Lower leg skin (tissue), 4 donors: ENCODE measurements around the gene SDHAF2. TPM values are rescaled to one million over a fixed set of nuclear protein-coding genes. Genes with fewer than 3 reads are reported as not detected.
"Not testable (repeated sequence)": the region's sequence is repeated elsewhere in the genome, so short reads cannot be mapped to it uniquely, and the experiment has no call there.

ENCODE experiments used
- DNase-seq, 2 donors: peaks; one replicate each; pipeline ENCODE4 v3.0.0-alpha.2; 2019; ENCODE audit warnings: low spot score in 2 of 2
- H3K4me3 ChIP-seq: fragments of 200-600 bp; sonication (generic); 2 replicates; pipeline ENCODE4 v1.5.1; 2017; ENCODE audit warnings: mild to moderate bottlenecking, low read depth; ENCODE audit not compliant: poor library complexity, severe bottlenecking
- POLR2A ChIP-seq, 2 donors: fragments of 450-650 bp; IDR thresholded peaks; one replicate each; pipeline ENCODE4 v1.6.1; 2016 to 2017; ENCODE audit warnings: antibody characterized with exemption in 2 of 2, mild to moderate bottlenecking in 1 of 2, moderate library complexity in 1 of 2
- WGBS, 2 donors: methylation state at CpG; one replicate each; pipeline ENCODE4 v1.1.5; 2018; 5-methylcytosine and 5-hydroxymethylcytosine counted together
- intact Hi-C: fragments of 100-400 bp; cut with DNase I; formaldehyde crosslinking; loops from one replicate; pipeline ENCODE4 v1.15.0; 2023; ENCODE audit warnings: low total_unique reads
- total RNA-seq, 4 donors: library from RNA; depleted of rRNA; stranded (reverse); fragments of >200 nt; gene quantifications; one replicate each; pipeline ENCODE4 v1.1.0, GENCODE V29; 2016
- TF ChIP-seq, protein P1 (sequence below), 3 donors: fragments of 450-650 bp; IDR thresholded peaks; one replicate each; pipeline ENCODE4 v1.5.1; 2016; ENCODE audit warnings: antibody characterized with exemption in 3 of 3, mild to moderate bottlenecking in 3 of 3, moderate library complexity in 2 of 3

The SDHAF2 gene
- total RNA-seq = 10 to 100 TPM; 24.2 to 32.8 (median 28.5) TPM

DNA sequence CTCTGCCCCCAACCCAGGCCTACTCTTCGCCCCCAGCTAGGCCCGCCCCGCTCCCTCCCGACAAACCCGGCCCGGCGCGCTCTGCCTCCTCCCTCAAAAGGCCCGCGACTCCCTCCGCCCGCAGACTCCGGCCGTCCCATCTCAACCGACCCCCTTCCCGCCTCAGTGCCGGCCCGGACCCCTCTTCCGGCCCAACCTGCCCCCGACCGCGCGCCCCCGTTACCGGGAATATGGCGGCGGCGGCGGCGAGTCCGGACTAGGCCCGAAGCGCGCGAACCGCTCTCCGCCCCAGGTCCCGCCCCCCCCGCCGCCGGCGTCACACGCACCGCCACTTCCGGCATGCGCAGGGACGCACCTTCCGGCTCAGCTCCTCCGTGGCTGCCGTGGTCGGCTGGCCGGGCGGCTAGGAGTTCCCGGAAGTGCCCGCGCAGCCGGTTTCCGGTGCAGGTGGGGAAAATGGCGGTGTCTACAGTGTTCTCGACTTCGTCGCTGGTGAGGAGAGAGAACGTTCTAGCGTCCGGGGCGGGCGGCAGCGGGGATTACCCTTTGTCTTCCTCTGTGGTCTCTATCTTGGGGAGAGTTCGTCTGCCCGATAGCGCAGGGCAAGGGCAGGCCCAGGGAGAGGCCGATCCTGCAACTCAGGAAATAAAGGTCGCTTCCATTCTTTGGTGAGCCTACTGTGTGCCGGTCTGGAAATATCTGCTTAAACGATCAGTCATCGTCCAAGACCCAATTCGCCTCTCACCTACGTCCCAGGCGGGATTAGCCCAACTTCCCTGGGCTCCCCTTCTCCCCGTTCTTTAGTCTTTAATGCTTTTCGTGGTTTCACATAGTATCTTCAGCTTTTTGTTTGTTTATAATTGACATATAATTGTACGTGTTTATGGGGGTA lies at the start of gene SDHAF2, which contains the start of gene CPSF7:
SDHAF2 (plus strand) TSS at position 434 of the 892 bp plus-strand sequence; CDS start at position 457, 23 bp downstream.
CPSF7 (minus strand) TSS at position 285 of the 892 bp plus-strand sequence. CDS start 740 bp downstream, outside the sequence.
- intact Hi-C loops = no loop called here
- WGBS, 2 donors = 0 to 1% methylated on average over 51 to 80 of the region's 82 CpGs
- TF ChIP-seq POLR2A (IDR thresholded peaks at IDR 0.05) = peak in 1 of 2 donors; percentile 4
- TF ChIP-seq, protein P1, sequence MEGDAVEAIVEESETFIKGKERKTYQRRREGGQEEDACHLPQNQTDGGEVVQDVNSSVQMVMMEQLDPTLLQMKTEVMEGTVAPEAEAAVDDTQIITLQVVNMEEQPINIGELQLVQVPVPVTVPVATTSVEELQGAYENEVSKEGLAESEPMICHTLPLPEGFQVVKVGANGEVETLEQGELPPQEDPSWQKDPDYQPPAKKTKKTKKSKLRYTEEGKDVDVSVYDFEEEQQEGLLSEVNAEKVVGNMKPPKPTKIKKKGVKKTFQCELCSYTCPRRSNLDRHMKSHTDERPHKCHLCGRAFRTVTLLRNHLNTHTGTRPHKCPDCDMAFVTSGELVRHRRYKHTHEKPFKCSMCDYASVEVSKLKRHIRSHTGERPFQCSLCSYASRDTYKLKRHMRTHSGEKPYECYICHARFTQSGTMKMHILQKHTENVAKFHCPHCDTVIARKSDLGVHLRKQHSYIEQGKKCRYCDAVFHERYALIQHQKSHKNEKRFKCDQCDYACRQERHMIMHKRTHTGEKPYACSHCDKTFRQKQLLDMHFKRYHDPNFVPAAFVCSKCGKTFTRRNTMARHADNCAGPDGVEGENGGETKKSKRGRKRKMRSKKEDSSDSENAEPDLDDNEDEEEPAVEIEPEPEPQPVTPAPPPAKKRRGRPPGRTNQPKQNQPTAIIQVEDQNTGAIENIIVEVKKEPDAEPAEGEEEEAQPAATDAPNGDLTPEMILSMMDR (IDR thresholded peaks at IDR 0.05) = peak in 1 of 3 donors; percentile 8
- DNase-seq = peak; percentile 95 to 99
- H3K4me3 ChIP-seq = peak within 1 kb of the TSS; percentile 74

DNA sequence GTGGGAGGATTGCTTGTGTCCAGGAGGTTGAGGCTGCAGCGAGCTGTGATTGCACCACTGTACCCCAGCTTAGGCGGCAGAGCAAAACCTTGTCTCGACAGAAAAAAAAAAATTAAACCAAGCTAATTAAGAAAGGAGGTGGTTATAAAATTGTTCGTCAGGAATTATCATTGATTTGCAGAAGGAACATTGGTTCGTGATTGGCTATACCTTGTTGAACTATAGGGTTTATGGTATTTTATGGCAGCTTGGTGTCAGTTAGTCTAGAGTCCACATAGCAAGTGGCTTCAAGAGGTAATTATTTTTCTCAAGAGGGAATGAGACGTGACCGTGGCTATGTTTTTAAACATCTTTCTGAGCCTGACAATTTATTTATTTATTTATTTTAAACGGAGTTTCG lies 49.0 kb upstream of the SDHAF2 start:
- no peak for DNase-seq
- no peak for TF ChIP-seq POLR2A (IDR thresholded peaks at IDR 0.05)
- TF ChIP-seq, protein P1 (IDR thresholded peaks at IDR 0.05) = no peak
- intact Hi-C loops = loop anchor here (10.0 kb wide), 1 partner anchor 126 kb away; no protein-coding TSS in a partner anchor
- no peak overlapping the region for H3K4me3 ChIP-seq
- 93 to 94% methylated on average over 9 of the region's 9 CpGs for WGBS, 2 donors

DNA sequence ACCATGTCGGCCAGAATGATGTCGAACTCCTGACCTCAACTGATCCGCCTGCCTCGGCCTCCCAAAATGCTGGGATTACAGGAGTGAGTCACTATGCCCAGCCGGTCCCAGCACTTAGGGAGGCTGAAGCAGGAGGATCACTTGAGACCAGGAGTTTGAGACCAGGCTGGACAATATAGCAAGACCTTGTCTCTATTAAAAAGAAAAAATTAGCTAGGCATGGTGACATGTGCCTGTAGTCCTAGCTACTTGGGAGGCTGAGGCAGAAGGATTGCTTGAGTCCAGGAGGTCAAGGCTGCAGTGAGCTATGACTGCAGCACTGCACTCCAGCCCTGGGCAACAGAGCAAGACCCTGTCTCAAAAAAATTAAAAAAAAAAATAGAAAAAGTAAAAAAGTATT lies 46.1 kb upstream of the SDHAF2 start:
- 95 to 97% methylated on average over 5 of the region's 5 CpGs for WGBS, 2 donors
- intact Hi-C loops = loop anchor here (10.0 kb wide), 1 partner anchor 129 kb away; no protein-coding TSS in a partner anchor
- H3K4me3 ChIP-seq, DNase-seq: not testable (repeated sequence)

DNA sequence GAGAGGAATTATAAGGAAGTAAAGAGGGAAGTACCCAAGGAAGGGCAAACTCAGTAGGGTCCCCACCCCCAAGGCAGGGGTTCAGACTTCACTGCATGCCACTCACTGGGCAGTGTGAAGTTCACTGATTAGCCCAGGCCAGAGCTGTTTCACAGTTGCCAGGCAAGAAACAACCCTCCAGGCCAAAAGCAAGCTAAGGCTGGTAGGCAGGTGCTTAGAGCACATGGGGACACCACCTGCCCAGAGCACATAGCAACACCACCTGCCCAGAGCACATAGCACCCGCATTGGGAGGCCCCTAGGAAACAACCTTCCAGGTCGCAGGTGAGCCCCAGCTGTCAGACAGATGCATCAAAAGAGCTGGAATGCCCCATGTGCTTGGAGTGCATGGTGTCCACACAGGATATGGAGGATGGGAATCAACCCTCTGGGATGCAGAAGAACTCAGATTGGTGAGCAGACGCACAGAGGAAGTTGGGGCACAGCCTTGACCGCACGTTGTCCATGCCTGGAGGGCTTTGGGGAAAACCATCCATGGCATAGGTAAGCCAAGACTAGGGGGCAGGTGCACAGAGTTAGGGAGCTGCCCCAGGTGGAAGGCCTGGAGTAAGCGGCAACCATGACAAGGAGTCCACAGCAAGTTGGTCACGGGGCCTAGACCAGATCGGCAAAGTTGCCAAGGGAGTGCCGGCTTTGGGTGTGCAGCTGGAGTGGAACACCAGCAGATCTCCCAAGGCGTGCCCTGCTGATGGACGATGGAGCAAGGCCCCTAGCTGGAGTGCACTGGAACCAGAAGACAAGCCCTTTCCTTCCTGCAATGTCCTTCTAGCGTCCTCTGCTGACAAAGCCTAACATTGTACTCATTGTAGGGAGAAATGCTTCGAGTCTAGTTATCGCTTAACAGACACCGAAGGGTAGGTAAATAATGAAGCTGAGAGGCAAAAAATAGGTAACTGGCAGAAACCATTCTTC lies 45.4 kb upstream of the SDHAF2 start:
- TF ChIP-seq, protein P1 (IDR thresholded peaks at IDR 0.05) = no peak
- TF ChIP-seq POLR2A (IDR thresholded peaks at IDR 0.05) = no peak
- WGBS, 2 donors = 69 to 72% methylated on average over 15 of the region's 15 CpGs
- intact Hi-C loops = loop anchor here (5.0 to 10.0 kb wide), 2 partner anchors 47 to 130 kb away; no protein-coding TSS in a partner anchor
- no peak for DNase-seq
- H3K4me3 ChIP-seq = no peak overlapping the region

DNA sequence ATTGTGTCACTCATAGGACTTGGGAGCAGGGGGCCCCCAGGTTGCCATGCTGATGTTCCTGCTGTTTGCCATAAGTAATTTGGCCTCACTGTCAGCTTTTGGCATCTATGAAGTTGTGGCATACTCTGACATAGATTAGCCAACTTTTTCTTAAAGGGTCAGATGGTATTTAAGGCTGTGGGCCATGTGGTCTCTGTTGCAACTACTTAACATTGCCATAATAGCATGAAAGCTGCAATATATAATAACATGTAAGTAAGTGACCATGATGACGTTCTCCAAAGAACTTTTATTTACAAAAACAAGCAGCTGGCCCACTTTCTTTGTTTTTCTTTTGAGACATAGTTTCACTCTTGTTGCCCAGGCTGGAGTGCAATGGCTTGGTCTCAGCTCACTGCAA lies 39.8 kb upstream of the SDHAF2 start:
- DNase-seq = no peak
- 90 to 93% methylated on average over 1 of the region's 1 CpG for WGBS, 2 donors
- TF ChIP-seq, protein P1 (IDR thresholded peaks at IDR 0.05) = no peak
- no peak for TF ChIP-seq POLR2A (IDR thresholded peaks at IDR 0.05)
- H3K4me3 ChIP-seq = no peak overlapping the region
- intact Hi-C loops = no loop called here
